ENCODE data around the gene GABBR2. TPM values are rescaled to one million over a fixed set of nuclear protein-coding genes. Genes with fewer than 3 reads are reported as not detected.

GABBR2 gene
- polyA plus RNA-seq, 1 donor (not counting 4 experiments of a cell fraction or from before 2014, with no cell fraction given), result 0.01 TPM

- dilution Hi-C loops (cut with MboI; ENCODE audit: extremely low pct_ligation_motif_present, low sequenced_read_pairs), result no loop called here
- no peaks in the 10 kb centered on the region for H3K9me3 ChIP-seq (ENCODE audit: control insufficient read depth, low read depth, low read length)
Measured at GRCh38 chr9:98472216-98472615, 236.5 kb downstream of the GABBR2 start.

DNA sequence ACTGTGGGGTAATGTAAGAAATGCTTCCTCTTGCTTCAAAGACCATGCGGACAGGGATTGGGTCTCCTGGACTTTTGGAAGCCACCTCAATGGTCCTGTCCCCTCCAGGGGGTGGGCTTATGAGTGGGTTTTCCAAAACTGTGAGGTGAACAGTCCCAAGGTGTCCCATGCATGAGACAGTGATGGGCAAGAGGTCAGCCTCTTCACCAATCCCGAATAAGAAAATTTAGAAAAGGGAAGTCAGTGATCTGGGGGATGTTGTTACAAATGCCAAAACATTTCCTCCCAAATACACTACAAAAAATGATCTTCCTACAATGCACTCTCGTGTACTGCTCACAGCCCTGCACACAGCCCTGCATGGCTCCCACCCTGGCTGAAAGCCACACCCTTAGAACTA is 237.6 kb downstream of the GABBR2 start:
- Histone ChIP-seq H3K9me3 (ENCODE audit: control insufficient read depth, low read depth, low read length) (no peaks in the 10 kb centered on the region), H2AFZ (ENCODE audit: control insufficient read depth, low read length) (no peak overlapping the region), H3K9ac (ENCODE audit: control insufficient read depth, extremely low read depth, insufficient read depth, low read length) (no peak overlapping the region), H3K9me1 (ENCODE audit: control insufficient read depth, extremely low read depth, insufficient read depth, low read length) (no peaks in the 10 kb centered on the region), H3K4me3 (ENCODE audit: control insufficient read depth in 2 of 3, extremely low read depth in 1 of 3, insufficient read depth in 2 of 3, low read depth in 1 of 3, low read length in 3 of 3) (no peak overlapping the region), H3K4me1 (ENCODE audit: control insufficient read depth, extremely low read depth, insufficient read depth, low read length) (no peaks in the 10 kb centered on the region), H3K36me3 (ENCODE audit: control insufficient read depth in 2 of 2, extremely low read depth in 1 of 2, insufficient read depth in 2 of 2, low read length in 2 of 2) (no peaks in the 10 kb centered on the region), H3K27ac (ENCODE audit: control insufficient read depth, insufficient read depth, low read length) (no peak overlapping the region), H3K4me2 (ENCODE audit: control insufficient read depth, extremely low read depth, insufficient read depth, low read depth, low read length) (no peak overlapping the region), H3K27me3 (ENCODE audit: control insufficient read depth, extremely low read depth, insufficient read depth, low read length) (peaks cover 10% of the 10 kb centered on the region), H4K20me1 (ENCODE audit: control insufficient read depth, extremely low read depth, insufficient read depth, low read length) (no peaks in the 10 kb centered on the region), H3K79me2 (ENCODE audit: control insufficient read depth, insufficient read depth, low read length) (no peaks in the 10 kb centered on the region)
- TF ChIP-seq, protein P1, sequence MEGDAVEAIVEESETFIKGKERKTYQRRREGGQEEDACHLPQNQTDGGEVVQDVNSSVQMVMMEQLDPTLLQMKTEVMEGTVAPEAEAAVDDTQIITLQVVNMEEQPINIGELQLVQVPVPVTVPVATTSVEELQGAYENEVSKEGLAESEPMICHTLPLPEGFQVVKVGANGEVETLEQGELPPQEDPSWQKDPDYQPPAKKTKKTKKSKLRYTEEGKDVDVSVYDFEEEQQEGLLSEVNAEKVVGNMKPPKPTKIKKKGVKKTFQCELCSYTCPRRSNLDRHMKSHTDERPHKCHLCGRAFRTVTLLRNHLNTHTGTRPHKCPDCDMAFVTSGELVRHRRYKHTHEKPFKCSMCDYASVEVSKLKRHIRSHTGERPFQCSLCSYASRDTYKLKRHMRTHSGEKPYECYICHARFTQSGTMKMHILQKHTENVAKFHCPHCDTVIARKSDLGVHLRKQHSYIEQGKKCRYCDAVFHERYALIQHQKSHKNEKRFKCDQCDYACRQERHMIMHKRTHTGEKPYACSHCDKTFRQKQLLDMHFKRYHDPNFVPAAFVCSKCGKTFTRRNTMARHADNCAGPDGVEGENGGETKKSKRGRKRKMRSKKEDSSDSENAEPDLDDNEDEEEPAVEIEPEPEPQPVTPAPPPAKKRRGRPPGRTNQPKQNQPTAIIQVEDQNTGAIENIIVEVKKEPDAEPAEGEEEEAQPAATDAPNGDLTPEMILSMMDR (optimal IDR thresholded peaks at IDR 0.05 in 1 of 3, IDR thresholded peaks at IDR 0.05 in 1 of 3, conservative IDR thresholded peaks at IDR 0.05 in 1 of 3; ENCODE audit: extremely low read depth in 1 of 3, insufficient read depth in 2 of 3, low read length in 3 of 3), result no peak
- no peak for TF ChIP-seq EZH2 (IDR thresholded peaks at IDR 0.05; ENCODE audit: low read length)
- DNase-seq (ENCODE audit: low read depth, low spot score) (no peak), FAIRE-seq (no peak)
- dilution Hi-C loops (cut with MboI; ENCODE audit: extremely low pct_ligation_motif_present, low sequenced_read_pairs), result no loop called here

More at GRCh38 chr9:98472216-98472615, 236.5 kb downstream of the GABBR2 start:
- Histone ChIP-seq H3K36me3 (ENCODE audit: control insufficient read depth in 2 of 2, extremely low read depth in 1 of 2, insufficient read depth in 2 of 2, low read length in 2 of 2) (no peaks in the 10 kb centered on the region), H3K4me2 (ENCODE audit: control insufficient read depth, extremely low read depth, insufficient read depth, low read depth, low read length) (no peak overlapping the region), H3K4me1 (ENCODE audit: control insufficient read depth, extremely low read depth, insufficient read depth, low read length) (no peaks in the 10 kb centered on the region), H3K4me3 (ENCODE audit: control insufficient read depth in 2 of 3, extremely low read depth in 1 of 3, insufficient read depth in 2 of 3, low read depth in 1 of 3, low read length in 3 of 3) (no peak overlapping the region), H4K20me1 (ENCODE audit: control insufficient read depth, extremely low read depth, insufficient read depth, low read length) (no peaks in the 10 kb centered on the region), H3K27me3 (ENCODE audit: control insufficient read depth, extremely low read depth, insufficient read depth, low read length) (peaks cover 8% of the 10 kb centered on the region), H3K27ac (ENCODE audit: control insufficient read depth, insufficient read depth, low read length) (no peak overlapping the region), H3K79me2 (ENCODE audit: control insufficient read depth, insufficient read depth, low read length) (no peaks in the 10 kb centered on the region), H2AFZ (ENCODE audit: control insufficient read depth, low read length) (no peak overlapping the region), H3K9me1 (ENCODE audit: control insufficient read depth, extremely low read depth, insufficient read depth, low read length) (no peaks in the 10 kb centered on the region), H3K9ac (ENCODE audit: control insufficient read depth, extremely low read depth, insufficient read depth, low read length) (no peak overlapping the region)
- no peak for DNase-seq (ENCODE audit: low read depth, low spot score)
- TF ChIP-seq, protein P1 (optimal IDR thresholded peaks at IDR 0.05 in 1 of 3, IDR thresholded peaks at IDR 0.05 in 1 of 3, conservative IDR thresholded peaks at IDR 0.05 in 1 of 3; ENCODE audit: extremely low read depth in 1 of 3, insufficient read depth in 2 of 3, low read length in 3 of 3), result no peak
- TF ChIP-seq EZH2 (IDR thresholded peaks at IDR 0.05; ENCODE audit: low read length), result no peak
- FAIRE-seq, result no peak
